GM08714 (cell line): Measurements from ENCODE around the gene SPINK4.

Experiments
- H3K4me3 ChIP-seq: fragments of 200-500 bp; sonication (Bioruptor generic); 2 replicates; pipeline ENCODE4 v1.5.1; 2014; ENCODE audit warnings: mild to moderate bottlenecking, low read length, inconsistent platforms
- ZNF274 ChIP-seq: IDR thresholded peaks from 2 replicates; pipeline ENCODE4 v1.6.1; 2012; ENCODE audit warnings: mild to moderate bottlenecking, low read depth, low read length

SPINK4 gene, protein sequence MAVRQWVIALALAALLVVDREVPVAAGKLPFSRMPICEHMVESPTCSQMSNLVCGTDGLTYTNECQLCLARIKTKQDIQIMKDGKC

DNA sequence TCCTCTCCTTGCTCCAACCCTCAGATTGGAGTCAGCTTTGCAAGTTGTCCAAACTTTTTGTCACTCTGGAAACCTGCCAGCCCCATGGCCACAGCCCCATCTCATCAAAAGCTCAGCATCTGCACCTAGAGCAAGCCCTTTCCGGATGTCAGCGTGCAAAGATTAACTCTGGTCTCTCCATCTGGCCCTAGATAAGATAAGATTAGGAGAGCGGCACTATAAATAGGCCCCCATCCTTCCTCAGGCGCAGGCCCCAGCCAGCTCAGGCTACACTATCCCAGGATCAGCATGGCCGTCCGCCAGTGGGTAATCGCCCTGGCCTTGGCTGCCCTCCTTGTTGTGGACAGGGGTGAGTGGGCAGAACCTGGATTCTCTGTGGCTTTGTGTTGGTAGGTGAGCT is at the start of gene SPINK4:
TSS of gene SPINK4 (plus strand) at position 247 of the 400 bp plus-strand sequence. CDS start at position 289, 42 bp downstream.
- no peak for TF ChIP-seq ZNF274
- H3K4me3 ChIP-seq: no peak within 1 kb of the TSS

DNA sequence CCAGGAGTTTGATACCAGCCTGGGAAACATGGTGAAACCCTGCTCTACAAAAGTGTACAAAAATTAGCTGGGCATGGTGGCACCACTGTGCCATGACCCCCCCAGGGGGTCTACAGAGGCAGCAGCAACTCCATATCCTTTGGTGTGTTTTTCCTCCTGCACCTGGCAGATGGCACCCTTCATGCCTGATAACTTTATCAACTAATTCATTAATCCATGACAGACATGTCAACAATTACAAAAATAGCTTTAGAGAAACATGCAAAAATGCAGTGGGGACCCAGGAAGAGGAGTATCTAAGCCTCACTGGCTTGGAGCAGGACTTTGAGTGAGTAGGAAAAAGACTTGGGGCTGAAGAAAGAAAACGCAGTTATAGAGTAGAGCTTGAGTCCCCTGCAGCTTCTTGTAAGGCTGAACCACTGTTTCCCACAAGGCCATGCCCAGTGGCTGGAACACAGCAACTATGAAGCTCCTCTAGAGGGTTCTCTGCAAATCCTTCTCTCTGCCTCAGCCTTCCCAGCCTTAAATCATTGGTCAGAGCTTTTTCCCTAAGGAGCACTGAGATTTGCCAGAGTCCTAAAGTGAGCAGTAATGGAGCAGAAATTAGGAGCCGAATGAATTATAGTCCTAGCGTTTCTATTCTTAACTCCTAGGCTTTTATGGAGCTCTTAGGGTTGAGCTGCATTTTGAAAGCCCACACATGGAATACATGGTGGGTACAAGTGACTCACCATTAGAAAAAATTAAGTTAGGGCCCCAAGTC is 47.3 kb upstream of the SPINK4 start:
- no peak overlapping the region for H3K4me3 ChIP-seq
- TF ChIP-seq ZNF274: no peak

DNA sequence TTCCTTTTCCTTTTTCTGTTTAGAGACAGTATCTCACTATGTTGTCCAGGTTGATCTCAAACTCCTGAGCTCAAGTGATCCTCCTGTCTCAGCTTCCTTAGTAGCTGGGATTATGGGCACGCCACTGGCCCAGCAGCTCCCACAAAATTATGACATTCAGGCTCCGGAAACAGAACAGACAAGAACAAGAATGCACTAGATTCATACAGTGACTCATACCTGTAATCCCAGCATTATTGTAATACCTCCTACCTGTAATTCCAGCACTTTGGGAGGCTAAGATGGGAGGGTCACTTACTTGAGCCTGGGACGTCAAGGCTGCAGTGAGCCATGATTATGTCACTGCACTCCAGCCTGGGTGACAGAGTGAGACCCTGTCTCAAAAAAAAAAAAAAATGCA is 46.1 kb upstream of the SPINK4 start:
- TF ChIP-seq ZNF274: no peak
- H3K4me3 ChIP-seq: no peak overlapping the region

DNA sequence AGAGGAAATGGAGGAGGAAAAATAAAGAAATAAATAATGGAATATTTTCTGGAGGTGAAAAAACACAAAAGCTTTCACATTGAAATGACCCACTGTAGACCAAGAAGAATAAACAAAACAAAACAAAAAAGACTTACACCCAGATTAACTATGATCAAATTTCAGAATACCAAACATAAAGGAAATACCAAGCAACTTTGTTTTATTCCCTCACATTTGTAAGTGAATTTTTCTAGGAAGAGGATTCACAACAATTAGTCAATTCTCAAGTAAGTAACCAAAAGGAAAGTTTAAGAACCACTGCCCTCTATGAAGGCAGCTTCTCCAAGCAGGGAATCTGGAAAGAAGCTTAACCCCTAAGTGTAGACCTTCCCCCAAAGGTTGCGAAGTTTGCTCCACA is 43.2 kb upstream of the SPINK4 start:
- H3K4me3 ChIP-seq: no peak overlapping the region
- no peak for TF ChIP-seq ZNF274

DNA sequence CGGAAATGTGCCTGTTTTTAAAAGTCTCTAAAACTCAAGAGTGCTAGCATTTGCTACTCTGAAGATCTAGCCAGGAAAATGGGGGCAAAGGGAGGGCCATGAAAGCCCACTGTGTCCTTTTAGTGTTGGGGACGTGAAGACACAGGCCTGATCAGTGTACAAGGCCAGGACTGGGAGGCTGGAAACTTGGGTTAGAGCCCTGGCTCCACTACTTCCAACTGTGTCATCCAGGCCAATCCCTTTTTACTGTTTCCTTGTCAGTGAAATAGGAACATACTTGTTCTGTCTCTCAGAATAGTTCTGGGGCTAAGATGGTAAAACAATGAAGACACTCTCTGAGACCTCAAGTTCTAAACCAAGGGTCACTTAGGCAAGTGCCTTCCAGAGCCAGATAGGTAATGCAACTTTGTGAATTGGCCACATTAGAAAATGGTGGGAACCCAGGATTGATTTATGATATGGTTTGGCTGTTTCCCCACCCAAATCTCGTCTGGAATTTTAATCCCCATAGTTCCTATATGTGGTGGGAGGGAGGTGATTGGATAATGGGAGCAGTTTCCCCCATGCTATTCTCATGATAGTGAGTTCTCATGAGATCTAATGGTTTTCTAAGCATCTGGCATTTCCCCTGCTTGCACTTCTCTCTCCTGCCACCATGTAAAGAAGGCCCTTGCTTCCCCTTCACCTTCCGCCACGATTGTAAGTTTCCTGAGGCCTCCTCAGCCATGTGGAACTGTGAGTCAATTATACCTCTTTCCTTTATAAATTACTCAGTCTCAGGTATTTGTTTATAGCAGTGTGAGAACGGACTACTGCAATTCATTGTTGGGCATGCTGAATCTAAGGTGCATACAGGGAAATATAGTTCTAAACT is 42.5 kb upstream of the SPINK4 start:
- TF ChIP-seq ZNF274: no peak

DNA sequence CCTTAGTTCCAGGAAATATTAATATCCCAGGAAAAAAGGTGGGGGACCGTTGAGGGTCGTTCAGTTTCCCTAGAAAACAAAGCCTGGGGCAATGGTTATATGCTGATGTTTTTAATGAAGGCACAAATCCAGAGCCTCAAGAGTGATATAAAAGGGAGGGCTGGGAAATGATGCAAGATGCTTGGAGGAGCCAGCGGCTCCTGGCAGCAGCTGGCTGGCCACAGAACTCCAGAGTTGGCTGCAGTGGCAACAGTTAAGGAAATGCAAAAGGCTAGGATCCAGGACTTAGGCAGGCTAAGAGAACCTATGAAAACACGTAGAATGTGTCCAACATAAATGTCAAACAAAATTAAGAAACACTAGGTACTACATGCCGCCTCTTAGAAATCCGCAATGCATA is 41.8 kb upstream of the SPINK4 start:
- no peak overlapping the region for H3K4me3 ChIP-seq

More for the DNA sequence above, 42.5 kb upstream of the SPINK4 start:
- H3K4me3 ChIP-seq: no peak overlapping the region

DNA sequence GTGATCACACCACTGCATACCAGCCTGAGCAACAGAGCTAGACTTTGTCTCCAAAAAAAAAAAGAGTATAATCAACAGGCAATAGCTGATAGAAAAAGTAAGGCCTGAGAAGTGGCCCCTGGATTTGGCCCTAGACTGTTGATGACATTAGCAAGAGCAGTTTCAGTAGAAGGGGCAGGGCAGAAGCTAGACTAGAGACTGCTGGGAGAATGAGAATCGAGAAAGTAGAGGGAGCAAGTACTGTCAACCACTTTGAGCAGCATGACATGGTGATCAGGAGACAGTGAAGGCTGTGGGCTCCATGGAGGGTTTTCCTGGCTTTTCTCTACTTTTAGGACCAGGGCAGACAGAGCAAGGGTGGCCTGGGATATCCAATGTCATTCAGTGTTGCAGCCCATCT is 37.9 kb upstream of the SPINK4 start:
- no peak overlapping the region for H3K4me3 ChIP-seq

More for the DNA sequence above, 41.8 kb upstream of the SPINK4 start:
- no peak for TF ChIP-seq ZNF274

DNA sequence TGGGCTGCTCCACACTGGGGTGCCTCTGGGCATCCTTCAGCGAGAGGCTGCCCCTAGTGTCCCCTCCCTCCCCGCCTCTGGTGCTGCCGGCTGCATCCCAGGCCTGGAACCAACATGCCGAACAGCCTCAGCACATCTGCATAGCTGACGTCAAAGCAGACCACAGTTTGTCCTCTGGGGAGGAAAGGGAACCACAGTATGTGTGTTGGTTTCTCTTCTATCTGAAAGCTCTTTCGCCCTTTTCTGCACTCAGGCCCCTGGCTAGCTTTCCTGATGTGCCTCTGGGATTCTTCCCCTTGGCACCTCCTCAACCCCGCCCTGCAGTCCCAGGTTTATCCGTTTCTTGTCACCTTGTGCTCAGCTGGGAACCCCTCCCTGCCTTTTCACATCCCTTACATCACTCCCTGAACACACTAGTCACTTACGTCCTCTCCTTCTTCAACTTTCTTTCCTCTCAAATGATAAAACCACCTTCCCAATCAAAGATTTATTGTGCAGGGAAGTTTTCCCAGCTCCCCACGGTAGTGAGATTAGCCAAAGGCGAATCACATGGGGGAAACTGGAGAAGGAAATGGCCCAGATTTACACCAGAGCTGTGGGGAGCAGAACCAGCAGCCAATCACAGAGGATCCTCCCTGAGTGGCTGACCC is 37.3 kb upstream of the SPINK4 start:
- TF ChIP-seq ZNF274: no peak
- H3K4me3 ChIP-seq: no peak overlapping the region; the same call in 1 of the 2 replicates

More for the DNA sequence above, 37.9 kb upstream of the SPINK4 start:
- no peak for TF ChIP-seq ZNF274

DNA sequence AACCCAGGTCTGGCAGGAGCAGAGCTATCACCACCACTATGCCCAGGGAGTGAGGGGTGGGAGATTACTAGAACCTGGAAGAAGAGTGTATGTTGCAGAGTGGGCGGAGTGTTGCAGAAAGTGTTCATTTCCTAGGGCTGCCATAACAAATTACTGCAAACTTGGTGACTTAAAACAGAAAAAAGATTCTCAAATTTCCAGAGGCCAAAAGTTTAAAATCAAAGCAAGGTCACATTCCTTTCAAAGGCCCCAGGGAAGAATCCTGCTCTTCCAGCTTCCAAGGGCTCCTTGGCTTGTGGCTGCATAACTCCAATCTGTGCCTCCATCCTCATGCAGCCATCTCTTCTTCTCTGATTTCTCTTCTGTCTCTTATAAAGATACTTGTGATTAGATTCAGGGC is 30.6 kb upstream of the SPINK4 start:
- TF ChIP-seq ZNF274: no peak
- no peak overlapping the region for H3K4me3 ChIP-seq

DNA sequence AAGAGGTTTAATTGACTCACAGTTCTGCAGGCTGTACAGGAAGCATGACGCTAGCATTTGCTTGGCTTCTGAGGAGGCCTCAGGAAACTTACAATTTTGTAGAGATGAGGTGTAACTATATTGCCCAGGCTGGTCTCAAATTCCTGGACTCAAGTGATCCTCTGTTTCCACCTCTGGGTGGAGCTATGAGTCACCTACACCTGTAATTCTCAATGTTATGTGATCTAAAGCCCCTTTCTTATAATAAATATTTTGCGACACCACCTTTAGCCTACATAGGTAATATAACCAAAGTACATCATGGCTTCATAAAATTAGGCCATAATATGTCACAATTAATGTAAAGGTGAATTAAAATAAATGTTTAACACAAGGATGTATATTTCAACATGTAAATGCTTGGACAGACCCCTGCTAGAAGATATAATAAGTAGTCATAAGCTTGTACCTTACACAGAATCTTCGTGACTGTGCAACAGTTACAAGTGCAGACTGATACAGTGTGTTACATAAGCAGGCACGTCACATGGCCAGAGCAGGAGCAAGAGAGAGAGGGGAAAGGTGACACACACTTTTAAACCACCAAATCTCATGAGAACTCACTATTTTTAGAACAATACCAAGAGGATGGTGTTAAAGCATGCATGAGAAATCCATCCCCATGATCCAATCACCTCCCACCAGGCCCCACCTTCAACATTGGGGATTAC is 29.8 kb upstream of the SPINK4 start:
- no peak for TF ChIP-seq ZNF274
- no peak overlapping the region for H3K4me3 ChIP-seq

DNA sequence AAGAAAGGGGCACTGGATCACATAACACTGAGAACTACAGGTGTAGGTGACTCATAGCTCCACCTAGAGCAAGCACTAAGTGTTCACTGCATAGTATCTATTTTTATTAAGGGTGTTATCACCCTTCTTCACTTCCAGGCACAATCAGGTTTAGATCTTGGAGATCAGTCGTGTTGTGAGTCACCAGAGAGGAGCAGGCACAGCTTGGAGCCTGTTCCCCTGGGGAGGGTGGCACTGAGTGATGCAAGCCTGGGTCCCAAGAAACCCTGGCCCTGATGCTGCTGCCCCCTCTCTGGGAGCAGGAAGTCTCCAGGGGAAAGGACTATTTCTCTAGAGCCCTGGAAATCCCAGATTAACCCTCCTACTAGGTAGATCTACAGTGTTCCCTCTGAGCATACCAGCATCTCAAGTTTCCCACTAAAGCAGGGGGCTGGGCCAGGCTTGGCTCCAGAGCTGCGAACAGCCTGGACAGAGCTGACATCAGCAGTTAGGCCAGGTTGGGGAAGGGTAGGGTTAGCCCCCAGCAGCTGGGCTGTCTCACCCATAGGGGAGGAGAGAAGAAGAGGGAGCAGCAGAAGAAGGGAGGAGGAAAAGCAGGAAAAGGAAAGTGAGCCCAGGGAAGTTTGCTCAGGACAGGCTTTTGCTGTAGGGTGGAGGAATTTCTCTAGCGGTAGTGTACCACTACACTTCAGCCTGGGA is 28.1 kb upstream of the SPINK4 start:
- TF ChIP-seq ZNF274: no peak
- H3K4me3 ChIP-seq: no peak overlapping the region

DNA sequence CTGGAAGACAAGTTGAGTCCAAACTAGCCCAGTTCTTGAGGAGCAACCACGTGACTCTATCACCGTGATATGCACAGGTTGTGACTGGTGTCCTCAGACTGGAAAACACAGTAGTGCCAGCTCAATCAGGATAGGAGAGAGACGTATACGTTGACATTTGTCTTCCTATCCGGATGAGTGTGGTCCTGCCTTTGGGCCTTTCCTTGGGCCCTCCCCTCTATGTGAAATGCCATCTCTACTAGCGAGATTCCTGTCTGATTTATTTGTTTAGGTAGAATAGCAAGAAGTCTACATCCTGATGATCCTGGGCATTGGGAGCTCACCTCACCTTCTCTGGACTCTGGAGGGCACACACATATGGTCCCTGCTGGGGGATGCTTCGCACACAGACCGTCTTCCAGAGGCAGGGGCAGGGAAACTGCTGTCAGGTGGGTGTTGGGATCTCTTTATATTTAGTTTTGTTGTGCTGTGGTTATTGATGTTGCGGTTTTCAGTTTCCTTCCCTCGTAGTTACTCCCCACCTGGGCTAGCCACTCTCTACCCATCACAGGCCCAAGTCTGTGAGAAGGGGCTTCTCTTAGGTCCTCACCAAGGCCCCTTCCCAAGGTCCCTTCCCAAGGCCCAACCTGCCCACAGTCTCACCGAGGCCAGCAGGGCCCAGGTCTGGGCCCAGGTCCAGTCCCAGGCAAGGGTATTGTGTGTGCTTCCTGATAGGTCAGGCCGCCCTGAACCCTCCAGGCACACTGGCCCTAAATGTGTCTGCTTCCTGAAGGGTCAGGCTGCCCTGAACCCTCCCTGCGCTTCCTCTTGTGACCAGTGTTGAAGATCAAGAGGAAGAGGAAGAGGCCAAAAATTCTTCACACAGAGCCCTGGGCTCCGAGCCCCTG is 19.0 kb upstream of the SPINK4 start:
- TF ChIP-seq ZNF274: no peak
- no peak overlapping the region for H3K4me3 ChIP-seq
